ENCODE results near the gene PRKRIP1.
"Not testable (repeated sequence)": the region's sequence is repeated elsewhere in the genome, so short reads cannot be mapped to it uniquely, and the experiment has no call there.

Gene PRKRIP1

GRCh38 chr7:102459221-102459844, 63.2 kb downstream of the PRKRIP1 start:
- no peak for DNase-seq

- no peak for DNase-seq
These were observed 64.3 kb downstream of the PRKRIP1 start for GRCh38 chr7:102460467-102460866.

- DNase-seq = no peak
These were observed 67.8 kb downstream of the PRKRIP1 start for GRCh38 chr7:102463841-102464576.

GRCh38 chr7:102464577-102465280, 68.6 kb downstream of the PRKRIP1 start, which contains the start of the genes ALKBH4 and LRWD1:
Gene ALKBH4 (minus strand): TSS chr7:102464863. CDS start chr7:102464836, 27 bp downstream.
Gene LRWD1 (plus strand): TSS chr7:102464984. CDS start chr7:102465081, 97 bp downstream.
- peak; percentile 92 to 98 for DNase-seq

- no peak for DNase-seq
These were observed 69.9 kb downstream of the PRKRIP1 start for GRCh38 chr7:102466097-102466496.

- DNase-seq = no peak
These were observed 71.7 kb downstream of the PRKRIP1 start for GRCh38 chr7:102467581-102468477.

- no peak for DNase-seq
These were observed 72.6 kb downstream of the PRKRIP1 start for GRCh38 chr7:102468478-102469350.

- DNase-seq = no peak
These were observed 73.3 kb downstream of the PRKRIP1 start for GRCh38 chr7:102469351-102469971.

GRCh38 chr7:102469972-102470825, 74.0 kb downstream of the PRKRIP1 start:
- no peak for DNase-seq

- DNase-seq = no peak
These were observed 75.6 kb downstream of the PRKRIP1 start for GRCh38 chr7:102471791-102472125.

- no peak for DNase-seq
These were observed 76.2 kb downstream of the PRKRIP1 start for GRCh38 chr7:102472126-102473041.

GRCh38 chr7:102473271-102473991, 77.3 kb downstream of the PRKRIP1 start:
- DNase-seq = no peak

GRCh38 chr7:102474116-102474515, 78.0 kb downstream of the PRKRIP1 start:
- DNase-seq = not testable (repeated sequence)

- DNase-seq = not testable (repeated sequence)
These were observed 78.7 kb downstream of the PRKRIP1 start for GRCh38 chr7:102474736-102475435.
